Epithelial cell of esophagus (primary cell): ENCODE results near the gene SEPTIN14.
"Not testable (repeated sequence)": the region's sequence is repeated elsewhere in the genome, so short reads cannot be mapped to it uniquely, and the experiment has no call there.

Experiments
- DNase-seq: peaks from one replicate; pipeline ENCODE4 v3.0.0; 2010; ENCODE audit warnings: low read depth
- H3K4me3 ChIP-seq: 2 replicates; pipeline ENCODE4 v1.5.1; 2011; ENCODE audit warnings: mild to moderate bottlenecking, low read length, control low read depth
- CTCF ChIP-seq: IDR thresholded peaks from 2 replicates; pipeline ENCODE4 v1.5.1; 2011; ENCODE audit warnings: low read depth, mild to moderate bottlenecking, low read length, control low read depth, inconsistent platforms; ENCODE audit not compliant: insufficient read depth; ENCODE audit errors: missing control alignments

Gene SEPTIN14

DNA sequence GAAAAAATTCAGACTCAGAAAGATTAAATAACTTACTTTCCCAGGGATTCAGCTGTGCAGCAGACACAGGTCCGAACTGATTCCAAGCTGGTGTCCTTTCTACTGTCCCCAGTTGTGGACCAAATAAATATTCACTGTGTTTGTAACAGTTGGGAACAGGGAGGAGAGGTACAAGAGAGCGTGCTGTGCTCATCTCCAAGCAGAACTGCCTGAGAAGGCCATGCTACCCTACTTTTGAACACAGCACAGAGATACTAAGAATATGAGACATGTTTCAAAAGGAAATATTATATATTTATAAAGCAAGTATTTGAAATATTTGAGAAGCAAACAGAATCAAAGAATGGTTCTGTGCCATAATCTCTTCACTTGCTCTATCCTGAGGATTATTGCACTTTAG, at the start of gene SEPTIN14:
Gene SEPTIN14 (minus strand): TSS at position 101 of the 400 bp plus-strand sequence. CDS start 756 bp downstream, outside the sequence.
- DNase-seq, H3K4me3 ChIP-seq: not testable (repeated sequence)

GRCh38 chr7:55903985-55904759, 41.6 kb upstream of the SEPTIN14 start:
- no peak for DNase-seq
- no peak overlapping the region for H3K4me3 ChIP-seq
- no peak for TF ChIP-seq CTCF

GRCh38 chr7:55901059-55901458, 38.5 kb upstream of the SEPTIN14 start:
- not testable (repeated sequence) for DNase-seq, H3K4me3 ChIP-seq

GRCh38 chr7:55898287-55898686, 35.7 kb upstream of the SEPTIN14 start:
- peak; percentile 11 for DNase-seq
- TF ChIP-seq CTCF: no peak
- H3K4me3 ChIP-seq: no peak overlapping the region

DNA sequence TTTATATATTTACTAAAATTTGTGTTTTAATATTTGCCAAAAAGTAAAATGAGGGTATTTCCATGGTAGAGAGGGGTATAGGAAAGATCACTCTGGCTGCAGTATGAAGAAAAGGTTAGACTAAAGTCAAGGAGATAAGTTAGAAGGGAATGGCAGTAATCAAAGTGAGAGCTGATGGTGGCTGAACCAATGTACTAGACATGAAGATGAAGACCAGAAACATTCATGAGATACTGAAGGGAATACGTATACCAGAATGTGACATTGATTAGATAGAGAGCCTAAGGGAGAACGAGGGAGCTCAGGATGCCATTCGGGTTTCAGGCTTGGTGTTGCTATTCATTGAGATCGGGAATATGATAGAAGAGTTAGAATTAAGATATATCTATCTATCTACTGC, 32.5 kb upstream of the SEPTIN14 start:
- TF ChIP-seq CTCF: no peak
- DNase-seq: no peak
- no peak overlapping the region for H3K4me3 ChIP-seq

- no peak for DNase-seq
- H3K4me3 ChIP-seq: no peak overlapping the region
- TF ChIP-seq CTCF: no peak
These were observed 31.4 kb upstream of the SEPTIN14 start for GRCh38 chr7:55893940-55894339.

- H3K4me3 ChIP-seq: peak overlapping the region; percentile 69
These were observed 25.8 kb upstream of the SEPTIN14 start for GRCh38 chr7:55888378-55888777.

GRCh38 chr7:55887821-55888247, 25.3 kb upstream of the SEPTIN14 start:
- peak overlapping the region; percentile 69 for H3K4me3 ChIP-seq
- DNase-seq: no peak
- no peak for TF ChIP-seq CTCF

More at GRCh38 chr7:55888378-55888777, 25.8 kb upstream of the SEPTIN14 start:
- DNase-seq: not testable (repeated sequence)
